ENCODE results near the gene WFDC12. TPM values are rescaled to one million over a fixed set of nuclear protein-coding genes. Genes with fewer than 3 reads are reported as not detected.
"Not testable (repeated sequence)": the region's sequence is repeated elsewhere in the genome, so short reads cannot be mapped to it uniquely, and the experiment has no call there.

Gene WFDC12
- total RNA-seq, 1 donor from 2014 or later, result not detected

DNA sequence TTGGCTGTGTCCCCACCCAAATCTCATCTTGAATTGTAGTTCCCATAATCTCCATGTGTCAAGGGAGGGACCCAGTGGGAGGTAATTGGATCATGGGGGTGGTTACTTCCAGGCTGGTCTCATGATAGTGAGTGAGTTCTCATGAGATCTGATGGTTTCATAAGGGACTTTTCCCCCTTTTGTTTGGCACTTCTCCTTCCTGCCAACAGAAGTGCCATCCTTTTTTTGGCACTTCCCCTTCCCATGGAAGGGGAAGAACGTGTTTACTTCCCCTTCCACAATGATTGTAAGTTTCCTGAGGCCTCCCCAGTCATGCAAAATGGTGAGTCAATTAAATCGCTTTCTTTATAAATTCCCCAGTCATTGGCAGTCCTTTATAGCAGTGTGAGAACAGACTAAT lies 32.4 kb upstream of the WFDC12 start:
- no peaks in the 10 kb centered on the region for H3K4me1 Mint-ChIP-seq (ENCODE audit: unreplicated experiment)
- no peak for DNase-seq (ENCODE audit: extremely low spot score, unreplicated experiment)
- H3K27me3 Mint-ChIP-seq (ENCODE audit: unreplicated experiment), result peaks cover 38% of the 10 kb centered on the region
- H3K36me3 Mint-ChIP-seq (ENCODE audit: unreplicated experiment), result no peaks in the 10 kb centered on the region
- no peak overlapping the region for H3K4me3 Mint-ChIP-seq (ENCODE audit: unreplicated experiment)
- peaks cover 10% of the 10 kb centered on the region for H3K9me3 Mint-ChIP-seq (ENCODE audit: unreplicated experiment)
- H3K27ac Mint-ChIP-seq (ENCODE audit: unreplicated experiment), result no peak overlapping the region
- TF ChIP-seq, protein P1, sequence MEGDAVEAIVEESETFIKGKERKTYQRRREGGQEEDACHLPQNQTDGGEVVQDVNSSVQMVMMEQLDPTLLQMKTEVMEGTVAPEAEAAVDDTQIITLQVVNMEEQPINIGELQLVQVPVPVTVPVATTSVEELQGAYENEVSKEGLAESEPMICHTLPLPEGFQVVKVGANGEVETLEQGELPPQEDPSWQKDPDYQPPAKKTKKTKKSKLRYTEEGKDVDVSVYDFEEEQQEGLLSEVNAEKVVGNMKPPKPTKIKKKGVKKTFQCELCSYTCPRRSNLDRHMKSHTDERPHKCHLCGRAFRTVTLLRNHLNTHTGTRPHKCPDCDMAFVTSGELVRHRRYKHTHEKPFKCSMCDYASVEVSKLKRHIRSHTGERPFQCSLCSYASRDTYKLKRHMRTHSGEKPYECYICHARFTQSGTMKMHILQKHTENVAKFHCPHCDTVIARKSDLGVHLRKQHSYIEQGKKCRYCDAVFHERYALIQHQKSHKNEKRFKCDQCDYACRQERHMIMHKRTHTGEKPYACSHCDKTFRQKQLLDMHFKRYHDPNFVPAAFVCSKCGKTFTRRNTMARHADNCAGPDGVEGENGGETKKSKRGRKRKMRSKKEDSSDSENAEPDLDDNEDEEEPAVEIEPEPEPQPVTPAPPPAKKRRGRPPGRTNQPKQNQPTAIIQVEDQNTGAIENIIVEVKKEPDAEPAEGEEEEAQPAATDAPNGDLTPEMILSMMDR (IDR thresholded peaks at IDR 0.05), result no peak

- H3K4me1 Mint-ChIP-seq (ENCODE audit: unreplicated experiment); DNase-seq (ENCODE audit: extremely low spot score, unreplicated experiment); H3K27ac Mint-ChIP-seq (ENCODE audit: unreplicated experiment); H3K9me3 Mint-ChIP-seq (ENCODE audit: unreplicated experiment); H3K36me3 Mint-ChIP-seq (ENCODE audit: unreplicated experiment); H3K4me3 Mint-ChIP-seq (ENCODE audit: unreplicated experiment): not testable (repeated sequence)
- peaks cover 42% of the 10 kb centered on the region for H3K27me3 Mint-ChIP-seq (ENCODE audit: unreplicated experiment)
These were observed 30.5 kb upstream of the WFDC12 start for GRCh38 chr20:45154794-45155193.

- Mint-ChIP-seq H3K4me3 (ENCODE audit: unreplicated experiment) (no peak overlapping the region), H3K9me3 (ENCODE audit: unreplicated experiment) (peaks cover 5% of the 10 kb centered on the region), H3K36me3 (ENCODE audit: unreplicated experiment) (no peaks in the 10 kb centered on the region), H3K27ac (ENCODE audit: unreplicated experiment) (no peak overlapping the region), H3K27me3 (ENCODE audit: unreplicated experiment) (peaks cover 48% of the 10 kb centered on the region), H3K4me1 (ENCODE audit: unreplicated experiment) (no peaks in the 10 kb centered on the region)
- DNase-seq (ENCODE audit: extremely low spot score, unreplicated experiment), result no peak
- TF ChIP-seq, protein P1 (IDR thresholded peaks at IDR 0.05), result no peak
These were observed 29.9 kb upstream of the WFDC12 start for GRCh38 chr20:45154183-45154582.

DNA sequence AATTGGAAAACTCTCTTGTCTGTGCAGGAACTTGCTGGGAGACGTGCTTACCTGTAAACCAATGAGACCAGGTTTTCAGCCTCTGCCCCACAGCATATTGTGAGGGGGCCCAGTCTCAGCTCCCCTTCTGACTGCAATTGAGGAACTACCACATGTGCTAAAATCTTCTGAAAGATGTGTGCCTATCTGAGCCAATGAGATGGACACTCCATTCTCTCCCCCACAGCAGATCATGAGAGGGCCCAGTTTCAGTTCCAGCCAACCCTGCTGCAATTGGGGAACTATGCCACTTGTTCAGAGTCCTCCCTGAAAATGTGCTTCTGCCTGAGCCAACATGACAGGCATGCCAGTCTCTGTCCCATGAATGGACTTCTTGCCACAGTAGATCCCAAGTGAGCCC lies 29.5 kb upstream of the WFDC12 start:
- H3K4me1 Mint-ChIP-seq (ENCODE audit: unreplicated experiment), result no peaks in the 10 kb centered on the region
- TF ChIP-seq, protein P1 (IDR thresholded peaks at IDR 0.05), result no peak
- H3K36me3 Mint-ChIP-seq (ENCODE audit: unreplicated experiment), result no peaks in the 10 kb centered on the region
- H3K27ac Mint-ChIP-seq (ENCODE audit: unreplicated experiment), result no peak overlapping the region
- H3K27me3 Mint-ChIP-seq (ENCODE audit: unreplicated experiment), result peaks cover 45% of the 10 kb centered on the region
- H3K9me3 Mint-ChIP-seq (ENCODE audit: unreplicated experiment), result peaks cover under 1% of the 10 kb centered on the region
- DNase-seq (ENCODE audit: extremely low spot score, unreplicated experiment), result no peak
- no peak overlapping the region for H3K4me3 Mint-ChIP-seq (ENCODE audit: unreplicated experiment)

DNA sequence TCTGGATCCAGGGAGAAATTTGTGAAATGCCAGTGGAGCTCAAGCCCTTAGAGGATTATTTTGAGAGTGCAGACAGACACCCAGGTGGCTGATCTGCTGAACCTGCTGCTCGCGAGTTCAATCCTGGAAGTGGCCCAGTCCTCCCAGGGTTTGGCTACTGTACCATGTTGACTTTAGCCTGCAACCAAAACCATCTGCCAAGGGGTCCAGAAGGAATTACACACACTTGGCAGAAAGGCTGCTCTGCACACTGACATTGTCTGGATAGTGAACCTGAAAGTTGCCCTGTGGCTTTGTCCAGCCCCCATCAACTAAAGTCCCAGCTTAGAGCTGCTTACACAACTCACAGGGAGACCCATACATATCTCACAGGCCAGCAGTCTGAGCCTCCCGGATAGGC lies 28.9 kb upstream of the WFDC12 start:
- no peak overlapping the region for H3K27ac Mint-ChIP-seq (ENCODE audit: unreplicated experiment)
- H3K27me3 Mint-ChIP-seq (ENCODE audit: unreplicated experiment), result peaks cover 49% of the 10 kb centered on the region
- TF ChIP-seq, protein P1 (IDR thresholded peaks at IDR 0.05), result no peak
- no peak for DNase-seq (ENCODE audit: extremely low spot score, unreplicated experiment)
- H3K9me3 Mint-ChIP-seq (ENCODE audit: unreplicated experiment), result no peaks in the 10 kb centered on the region
- no peaks in the 10 kb centered on the region for H3K4me1 Mint-ChIP-seq (ENCODE audit: unreplicated experiment)
- no peaks in the 10 kb centered on the region for H3K36me3 Mint-ChIP-seq (ENCODE audit: unreplicated experiment)
- no peak overlapping the region for H3K4me3 Mint-ChIP-seq (ENCODE audit: unreplicated experiment)

GRCh38 chr20:45152405-45152804 lies 28.1 kb upstream of the WFDC12 start:
- no peak overlapping the region for H3K27ac Mint-ChIP-seq (ENCODE audit: unreplicated experiment)

More at GRCh38 chr20:45152405-45152804, 28.1 kb upstream of the WFDC12 start:
- Mint-ChIP-seq H3K4me1 (ENCODE audit: unreplicated experiment) (no peaks in the 10 kb centered on the region), H3K9me3 (ENCODE audit: unreplicated experiment) (no peaks in the 10 kb centered on the region), H3K36me3 (ENCODE audit: unreplicated experiment) (no peaks in the 10 kb centered on the region), H3K27me3 (ENCODE audit: unreplicated experiment) (peaks cover 50% of the 10 kb centered on the region), H3K4me3 (ENCODE audit: unreplicated experiment) (no peak overlapping the region)
- DNase-seq (ENCODE audit: extremely low spot score, unreplicated experiment), result no peak
- TF ChIP-seq, protein P1 (IDR thresholded peaks at IDR 0.05), result no peak

All from osteocyte (in vitro differentiated cells).